ENCODE results near the gene ENPP5. TPM values are rescaled to one million over a fixed set of nuclear protein-coding genes. Genes with fewer than 3 reads are reported as not detected.

Gene ENPP5
- total and polyA plus RNA-seq, 10 of the 15 experiments (the other 5 are each of a cell fraction or from before 2014, with no cell fraction given), result 0.05 to 0.07 TPM; not detected in 8

- TF ChIP-seq MEF2A (IDR thresholded peaks at IDR 0.05; ENCODE audit: insufficient read depth, low read depth, low read length), result 0 out of 2 replicates have a peak, but pooled peaks have one; percentile 36
- no peak for TF ChIP-seq BCLAF1 (IDR thresholded peaks at IDR 0.05)
- TF ChIP-seq RB1 (IDR thresholded peaks at IDR 0.05; ENCODE audit: borderline replicate concordance), result no peak
- TF ChIP-seq YBX1 (IDR thresholded peaks at IDR 0.05), result no peak
- no peak for TF ChIP-seq ZBTB11 (CRISPR knock-in tag; IDR thresholded peaks at IDR 0.05)
- no peak for TF ChIP-seq PKNOX1 (IDR thresholded peaks at IDR 0.05)
- TF ChIP-seq SIN3A (IDR thresholded peaks at IDR 0.05; ENCODE audit: low read depth, low read length), result no peak
- TF ChIP-seq TBL1XR1 (IDR thresholded peaks at IDR 0.05; ENCODE audit: low read depth, low read length), result 0 out of 2 replicates have a peak, but pooled peaks have one; percentile 15
- TF ChIP-seq HDAC2 (IDR thresholded peaks at IDR 0.05), result no peak
- no peak for TF ChIP-seq SMAD1 (IDR thresholded peaks at IDR 0.05; ENCODE audit: low read depth, partially characterized antibody)
- no peak for TF ChIP-seq JUND (IDR thresholded peaks at IDR 0.05; ENCODE audit: low read depth, low read length)
- TF ChIP-seq, protein P1, sequence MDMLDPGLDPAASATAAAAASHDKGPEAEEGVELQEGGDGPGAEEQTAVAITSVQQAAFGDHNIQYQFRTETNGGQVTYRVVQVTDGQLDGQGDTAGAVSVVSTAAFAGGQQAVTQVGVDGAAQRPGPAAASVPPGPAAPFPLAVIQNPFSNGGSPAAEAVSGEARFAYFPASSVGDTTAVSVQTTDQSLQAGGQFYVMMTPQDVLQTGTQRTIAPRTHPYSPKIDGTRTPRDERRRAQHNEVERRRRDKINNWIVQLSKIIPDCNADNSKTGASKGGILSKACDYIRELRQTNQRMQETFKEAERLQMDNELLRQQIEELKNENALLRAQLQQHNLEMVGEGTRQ (IDR thresholded peaks at IDR 0.05; ENCODE audit: borderline replicate concordance, low read depth, low read length), result no peak
- no peak for TF ChIP-seq POLR2AphosphoS5 (IDR thresholded peaks at IDR 0.05; ENCODE audit: low read length)
- no peak for TF ChIP-seq CBX3 (IDR thresholded peaks at IDR 0.05; ENCODE audit: borderline replicate concordance, low read depth)
- TF ChIP-seq PAX5 (IDR thresholded peaks at IDR 0.05; ENCODE audit: borderline replicate concordance, low read depth, low read length), result no peak
- TF ChIP-seq STAT3 (IDR thresholded peaks at IDR 0.05; ENCODE audit: low read depth, low read length), result no peak
- no peak for TF ChIP-seq GATAD2B (conservative IDR thresholded peaks at IDR 0.05; ENCODE audit: low read depth)
- no peak for TF ChIP-seq ZBTB33 (IDR thresholded peaks at IDR 0.05)
- TF ChIP-seq CHD4 (IDR thresholded peaks at IDR 0.05), result no peak
Observed at GRCh38 chr6:46175446-46175845, 4.7 kb upstream of the ENPP5 start (continued).
